Peyer's patch (tissue), 4 donors: Measurements from ENCODE around the gene GLTP.

ENCODE experiments used
- CTCF ChIP-seq, 6 experiments: fragments of 450-650 bp in 4 of 6; fragments of 200-600 bp in 2 of 6; sonication (generic) in 1 of 6; IDR thresholded peaks; one replicate each; pipeline ENCODE4 v1.5.1; 2017 to 2019; ENCODE audit warnings: antibody characterized with exemption in 6 of 6, mild to moderate bottlenecking in 3 of 6, moderate library complexity in 1 of 6
- POLR2A ChIP-seq, 2 donors: fragments of 450-650 bp; IDR thresholded peaks; one replicate each; pipeline ENCODE4 v1.5.1; 2017; ENCODE audit warnings: antibody characterized with exemption in 2 of 2, mild to moderate bottlenecking in 2 of 2, moderate library complexity in 2 of 2

GRCh38 chr12:109921982-109922381, 41.6 kb upstream of the GLTP start:
- TF ChIP-seq CTCF (IDR thresholded peaks at IDR 0.05), result no peak
- TF ChIP-seq POLR2A (IDR thresholded peaks at IDR 0.05), result no peak
